Tibial nerve (tissue), 4 donors: ENCODE data around the gene DENND1A. TPM values are rescaled to one million over a fixed set of nuclear protein-coding genes. Genes with fewer than 3 reads are reported as not detected.
A peak's percentile ranks its signal among the peaks of the same experiment; 100 is the strongest.
"Not testable (repeated sequence)": the region's sequence is repeated elsewhere in the genome, so short reads cannot be mapped to it uniquely, and the experiment has no call there.

ENCODE experiments used
- DNase-seq, 2 donors: peaks; one replicate each; pipeline ENCODE4 v3.0.0-alpha.2; 2019; ENCODE audit warnings: low spot score in 2 of 2
- H3K27ac ChIP-seq, 4 donors: fragments of 200-600 bp; sonication (generic) in 3 of 4; one replicate each; pipeline ENCODE4 v1.5.1; 2017 to 2019; ENCODE audit warnings: mild to moderate bottlenecking in 1 of 4
- H3K27me3 ChIP-seq, 2 donors: fragments of 200-600 bp; sonication (generic) in 1 of 2; one replicate each; pipeline versions ENCODE4 v1.5.1 to v1.6.0; 2017 to 2019
- H3K36me3 ChIP-seq, 3 donors: fragments of 200-600 bp; sonication (generic); one replicate each; pipeline ENCODE4 v1.5.1; 2018 to 2019
- H3K4me1 ChIP-seq, 4 donors: fragments of 200-600 bp; sonication (generic) in 3 of 4; one replicate each; pipeline ENCODE4 v1.5.1; 2017 to 2019
- H3K4me3 ChIP-seq, 4 donors: fragments of 200-600 bp; sonication (generic) in 3 of 4; one replicate each; pipeline ENCODE4 v1.5.1; 2017 to 2019; ENCODE audit warnings: mild to moderate bottlenecking in 1 of 4, moderate library complexity in 1 of 4
- H3K9me3 ChIP-seq, 4 donors: fragments of 200-600 bp; sonication (generic) in 3 of 4; one replicate each; pipeline ENCODE4 v1.5.1; 2017 to 2019
- EP300 ChIP-seq, 2 donors: sonication (generic); formaldehyde crosslinking; IDR thresholded peaks; one replicate each; pipeline ENCODE4 v1.6.1; 2017; ENCODE audit warnings: antibody characterized with exemption in 2 of 2, mild to moderate bottlenecking in 1 of 2
- POLR2A ChIP-seq, 2 donors: fragments of 450-650 bp; IDR thresholded peaks; one replicate each; pipeline ENCODE4 v1.6.1; 2017; ENCODE audit warnings: antibody characterized with exemption in 2 of 2, mild to moderate bottlenecking in 2 of 2, moderate library complexity in 2 of 2
- WGBS, 2 donors: methylation state at CpG; one replicate each; pipeline ENCODE4 v1.1.5; 2018; 5-methylcytosine and 5-hydroxymethylcytosine counted together
- total RNA-seq, 4 donors: library from RNA; depleted of rRNA; stranded (reverse); fragments of >200 nt; gene quantifications; one replicate each; pipeline ENCODE4 v1.1.0, GENCODE V29; 2016
- TF ChIP-seq, protein P1 (sequence below), 5 experiments: fragments of 200-600 bp in 3 of 5; fragments of 450-650 bp in 2 of 5; sonication (generic) in 3 of 5; IDR thresholded peaks; one replicate each; pipeline ENCODE4 v1.5.1; 2016 to 2019; ENCODE audit warnings: antibody characterized with exemption in 5 of 5, mild to moderate bottlenecking in 3 of 5, moderate library complexity in 2 of 5

DENND1A gene
- total RNA-seq, 4 donors from 2014 or later: 17.5 to 34.8 (median 20.1) TPM

DNA sequence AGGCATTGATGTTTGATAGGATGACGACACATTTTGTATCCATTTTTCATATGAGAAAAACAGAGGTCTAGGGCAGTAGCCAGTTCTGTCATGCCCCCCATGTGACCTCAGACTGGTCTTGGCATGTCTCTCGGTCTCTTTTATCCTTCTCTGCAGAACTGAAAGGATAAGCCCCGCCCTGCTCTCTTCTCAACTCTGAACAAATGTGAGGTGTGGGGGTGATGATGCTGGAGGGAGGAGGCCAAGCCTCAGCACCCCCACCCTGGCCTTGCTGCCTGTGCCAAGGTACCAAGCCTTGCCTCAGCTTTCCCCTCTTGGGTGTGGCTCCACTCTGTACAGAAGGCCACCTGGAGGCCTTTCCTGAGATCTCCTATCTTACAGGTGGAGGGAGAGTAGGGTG lies 593.5 kb downstream of the DENND1A start:
- no peaks in the 10 kb centered on the region for H3K27me3 ChIP-seq
- TF ChIP-seq POLR2A (IDR thresholded peaks at IDR 0.05) (no peak), EP300 (IDR thresholded peaks at IDR 0.05) (no peak)
- TF ChIP-seq, protein P1, sequence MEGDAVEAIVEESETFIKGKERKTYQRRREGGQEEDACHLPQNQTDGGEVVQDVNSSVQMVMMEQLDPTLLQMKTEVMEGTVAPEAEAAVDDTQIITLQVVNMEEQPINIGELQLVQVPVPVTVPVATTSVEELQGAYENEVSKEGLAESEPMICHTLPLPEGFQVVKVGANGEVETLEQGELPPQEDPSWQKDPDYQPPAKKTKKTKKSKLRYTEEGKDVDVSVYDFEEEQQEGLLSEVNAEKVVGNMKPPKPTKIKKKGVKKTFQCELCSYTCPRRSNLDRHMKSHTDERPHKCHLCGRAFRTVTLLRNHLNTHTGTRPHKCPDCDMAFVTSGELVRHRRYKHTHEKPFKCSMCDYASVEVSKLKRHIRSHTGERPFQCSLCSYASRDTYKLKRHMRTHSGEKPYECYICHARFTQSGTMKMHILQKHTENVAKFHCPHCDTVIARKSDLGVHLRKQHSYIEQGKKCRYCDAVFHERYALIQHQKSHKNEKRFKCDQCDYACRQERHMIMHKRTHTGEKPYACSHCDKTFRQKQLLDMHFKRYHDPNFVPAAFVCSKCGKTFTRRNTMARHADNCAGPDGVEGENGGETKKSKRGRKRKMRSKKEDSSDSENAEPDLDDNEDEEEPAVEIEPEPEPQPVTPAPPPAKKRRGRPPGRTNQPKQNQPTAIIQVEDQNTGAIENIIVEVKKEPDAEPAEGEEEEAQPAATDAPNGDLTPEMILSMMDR (IDR thresholded peaks at IDR 0.05): no peak
- no peak overlapping the region for H3K27ac ChIP-seq
- no peaks in the 10 kb centered on the region for H3K9me3 ChIP-seq
- H3K4me1 ChIP-seq: peaks cover 0 to 25% (median 13%) of the 10 kb centered on the region in 4 donors
- H3K4me3 ChIP-seq: no peak overlapping the region
- no peaks in the 10 kb centered on the region for H3K36me3 ChIP-seq
- WGBS, 2 donors: 56 to 78% methylated on average over 3 of the region's 3 CpGs
- DNase-seq: no peak

- 54 to 55% methylated on average over 6 of the region's 6 CpGs for WGBS, 2 donors
Observed at GRCh38 chr9:123335986-123336329, 594.0 kb downstream of the DENND1A start.

GRCh38 chr9:123335193-123335985 lies 594.5 kb downstream of the DENND1A start:
- DNase-seq: no peak
- no peaks in the 10 kb centered on the region for H3K9me3 ChIP-seq
- H3K4me1 ChIP-seq: peaks cover 0 to 20% (median 11%) of the 10 kb centered on the region in 4 donors
- 27 to 28% methylated on average over 9 of the region's 9 CpGs for WGBS, 2 donors
- TF ChIP-seq POLR2A (IDR thresholded peaks at IDR 0.05): no peak
- TF ChIP-seq, protein P1 (IDR thresholded peaks at IDR 0.05): no peak
- H3K36me3 ChIP-seq: no peaks in the 10 kb centered on the region
- H3K27me3 ChIP-seq: no peaks in the 10 kb centered on the region
- no peak overlapping the region for H3K4me3 ChIP-seq
- peak overlapping the region in 1 of 4 donors; percentile 10 for H3K27ac ChIP-seq

More at GRCh38 chr9:123335986-123336329, 594.0 kb downstream of the DENND1A start:
- Histone ChIP-seq H3K27me3 (no peaks in the 10 kb centered on the region), H3K36me3 (no peaks in the 10 kb centered on the region), H3K4me3 (no peak overlapping the region), H3K27ac (no peak overlapping the region), H3K9me3 (no peaks in the 10 kb centered on the region), H3K4me1 (peaks cover 0 to 24% (median 13%) of the 10 kb centered on the region in 4 donors)
- TF ChIP-seq EP300 (IDR thresholded peaks at IDR 0.05) (no peak), POLR2A (IDR thresholded peaks at IDR 0.05) (no peak)
- TF ChIP-seq, protein P1 (IDR thresholded peaks at IDR 0.05): no peak
- no peak for DNase-seq

GRCh38 chr9:123334639-123335038 lies 595.3 kb downstream of the DENND1A start:
- no peaks in the 10 kb centered on the region for H3K27me3 ChIP-seq
- TF ChIP-seq, protein P1 (IDR thresholded peaks at IDR 0.05): no peak
- no peak overlapping the region for H3K27ac ChIP-seq
- H3K4me3 ChIP-seq: no peak overlapping the region
- DNase-seq: no peak
- H3K36me3 ChIP-seq: no peaks in the 10 kb centered on the region
- 92 to 100% methylated on average over 3 of the region's 3 CpGs for WGBS, 2 donors
- H3K9me3 ChIP-seq: no peaks in the 10 kb centered on the region
- H3K4me1 ChIP-seq: peaks cover 0 to 12% (median 8%) of the 10 kb centered on the region in 4 donors

DNA sequence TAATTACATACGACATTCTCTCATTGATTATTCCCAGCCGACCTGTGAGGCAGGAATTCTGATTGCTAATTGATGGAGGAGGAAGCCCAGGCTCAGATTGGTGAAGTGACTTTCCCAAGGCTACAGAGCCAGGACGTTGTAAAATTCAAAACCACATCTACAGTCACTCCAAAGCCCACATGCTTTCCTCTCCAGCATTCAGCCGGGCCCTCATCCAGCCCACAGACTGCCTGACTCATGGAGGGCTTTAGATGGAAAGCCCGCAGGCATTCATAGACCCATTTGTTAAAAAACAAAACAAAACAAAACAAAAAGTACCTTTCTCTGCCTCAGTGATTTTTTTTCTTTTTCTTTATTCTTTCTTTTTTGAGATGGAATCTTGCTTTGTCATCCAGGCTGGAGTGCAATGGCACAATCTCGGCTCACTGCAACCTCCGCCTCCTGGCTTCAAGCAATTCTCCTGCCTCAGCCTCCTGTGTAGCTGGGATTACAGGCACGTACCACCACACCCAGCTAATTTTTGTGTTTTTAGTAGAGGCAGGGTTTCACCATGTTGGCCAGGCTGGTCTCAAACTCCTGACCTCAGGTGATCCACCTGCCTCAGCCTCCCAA lies 596.8 kb downstream of the DENND1A start:
- H3K36me3 ChIP-seq, H3K4me3 ChIP-seq, H3K27ac ChIP-seq, DNase-seq, H3K27me3 ChIP-seq, H3K9me3 ChIP-seq: not testable (repeated sequence)
- peaks cover 0 to 12% (median 8%) of the 10 kb centered on the region in 4 donors for H3K4me1 ChIP-seq
- WGBS, 2 donors: 55% methylated on average over 8 of the region's 8 CpGs
